Muscle layer of duodenum (tissue), 2 donors: Measurements from ENCODE around the gene VSTM2L.

Experiments
- H3K27ac ChIP-seq: one replicate; pipeline ENCODE4 v1.7.0; 2013; ENCODE audit warnings: mild to moderate bottlenecking, low read length
- H3K27me3 ChIP-seq: one replicate; pipeline ENCODE4 v1.7.0; 2013; ENCODE audit warnings: low read depth, mild to moderate bottlenecking, control low read depth, low read length
- H3K36me3 ChIP-seq, 2 donors: one replicate each; pipeline ENCODE4 v1.7.0; 2013; ENCODE audit warnings: low read length in 2 of 2, control low read depth in 1 of 2, mild to moderate bottlenecking in 1 of 2; ENCODE audit not compliant: insufficient read depth in 2 of 2, control insufficient read depth in 1 of 2
- H3K4me1 ChIP-seq, 2 donors: one replicate each; pipeline ENCODE4 v1.7.0; 2013; ENCODE audit warnings: low read length in 2 of 2, mild to moderate bottlenecking in 2 of 2, control low read depth in 1 of 2, moderate library complexity in 1 of 2; ENCODE audit not compliant: insufficient read depth in 2 of 2, control insufficient read depth in 1 of 2
- H3K4me3 ChIP-seq, 2 donors: one replicate each; pipeline ENCODE4 v1.7.0; 2013; ENCODE audit warnings: low read length in 2 of 2, low read depth in 1 of 2, mild to moderate bottlenecking in 1 of 2
- H3K9me3 ChIP-seq, 2 donors: one replicate each; pipeline ENCODE4 v1.7.0; 2013; ENCODE audit warnings: low read length in 2 of 2, control low read depth in 1 of 2, mild to moderate bottlenecking in 1 of 2; ENCODE audit not compliant: control insufficient read depth in 1 of 2
- donor health status: healthy.

The VSTM2L gene

GRCh38 chr20:37943501-37944455 is 40.9 kb downstream of the VSTM2L start:
- Histone ChIP-seq H3K36me3 (no peaks in the 10 kb centered on the region), H3K4me1 (no peaks in the 10 kb centered on the region), H3K9me3 (peaks cover 0 to 4% of the 10 kb centered on the region in 2 donors), H3K27ac (no peak overlapping the region), H3K4me3 (no peak overlapping the region), H3K27me3 (no peaks in the 10 kb centered on the region)

GRCh38 chr20:37944456-37944981 is 41.6 kb downstream of the VSTM2L start:
- Histone ChIP-seq H3K4me1 (no peaks in the 10 kb centered on the region), H3K4me3 (no peak overlapping the region), H3K27ac (no peak overlapping the region), H3K36me3 (no peaks in the 10 kb centered on the region), H3K27me3 (no peaks in the 10 kb centered on the region), H3K9me3 (peaks cover 0 to 4% of the 10 kb centered on the region in 2 donors)

- H3K27me3 ChIP-seq, result no peaks in the 10 kb centered on the region
- no peak overlapping the region for H3K4me3 ChIP-seq
- H3K4me1 ChIP-seq, result no peaks in the 10 kb centered on the region
- no peak overlapping the region for H3K27ac ChIP-seq
- H3K36me3 ChIP-seq, result no peaks in the 10 kb centered on the region
- H3K9me3 ChIP-seq, result peaks cover 0 to 4% of the 10 kb centered on the region in 2 donors
Measured at GRCh38 chr20:37945091-37945547, 42.2 kb downstream of the VSTM2L start.

GRCh38 chr20:37946946-37947345 is 44.0 kb downstream of the VSTM2L start:
- H3K4me1 ChIP-seq, result no peaks in the 10 kb centered on the region
- no peaks in the 10 kb centered on the region for H3K36me3 ChIP-seq
- no peaks in the 10 kb centered on the region for H3K27me3 ChIP-seq
- peaks cover 0 to 6% of the 10 kb centered on the region in 2 donors for H3K9me3 ChIP-seq
- H3K4me3 ChIP-seq, result no peak overlapping the region
- no peak overlapping the region for H3K27ac ChIP-seq

GRCh38 chr20:37947943-37948342 is 45.0 kb downstream of the VSTM2L start:
- Histone ChIP-seq H3K27ac (no peak overlapping the region), H3K4me1 (no peaks in the 10 kb centered on the region), H3K36me3 (no peaks in the 10 kb centered on the region), H3K9me3 (peaks cover 0 to 6% of the 10 kb centered on the region in 2 donors), H3K27me3 (no peaks in the 10 kb centered on the region), H3K4me3 (no peak overlapping the region)

GRCh38 chr20:37948956-37949355 is 46.0 kb downstream of the VSTM2L start:
- H3K36me3 ChIP-seq, result no peaks in the 10 kb centered on the region
- H3K27ac ChIP-seq, result no peak overlapping the region
- H3K4me3 ChIP-seq, result no peak overlapping the region
- H3K4me1 ChIP-seq, result no peaks in the 10 kb centered on the region
- H3K27me3 ChIP-seq, result no peaks in the 10 kb centered on the region
- peaks cover 0 to 6% of the 10 kb centered on the region in 2 donors for H3K9me3 ChIP-seq

GRCh38 chr20:37954190-37954589 is 51.3 kb downstream of the VSTM2L start:
- Histone ChIP-seq H3K4me3 (no peak overlapping the region), H3K9me3 (peaks cover 0 to 2% of the 10 kb centered on the region in 2 donors)

GRCh38 chr20:37954626-37955025 is 51.7 kb downstream of the VSTM2L start:
- Histone ChIP-seq H3K36me3 (no peaks in the 10 kb centered on the region), H3K27ac (no peak overlapping the region), H3K9me3 (peaks cover 0 to 2% of the 10 kb centered on the region in 2 donors), H3K4me3 (no peak overlapping the region), H3K27me3 (peaks cover 3% of the 10 kb centered on the region), H3K4me1 (no peaks in the 10 kb centered on the region)

More at GRCh38 chr20:37954190-37954589, 51.3 kb downstream of the VSTM2L start:
- Histone ChIP-seq H3K27me3 (peaks cover 3% of the 10 kb centered on the region), H3K27ac (no peak overlapping the region), H3K36me3 (no peaks in the 10 kb centered on the region), H3K4me1 (no peaks in the 10 kb centered on the region)

- Histone ChIP-seq H3K9me3 (peaks cover 0 to 5% of the 10 kb centered on the region in 2 donors), H3K4me3 (no peak overlapping the region), H3K27me3 (peaks cover 3% of the 10 kb centered on the region), H3K4me1 (no peaks in the 10 kb centered on the region), H3K27ac (no peak overlapping the region), H3K36me3 (no peaks in the 10 kb centered on the region)
Measured at GRCh38 chr20:37955511-37955910, 52.6 kb downstream of the VSTM2L start.

GRCh38 chr20:37956107-37956585 is 53.2 kb downstream of the VSTM2L start:
- Histone ChIP-seq H3K4me1 (no peaks in the 10 kb centered on the region), H3K27me3 (peaks cover 3% of the 10 kb centered on the region), H3K9me3 (peaks cover 0 to 5% of the 10 kb centered on the region in 2 donors), H3K36me3 (no peaks in the 10 kb centered on the region), H3K4me3 (no peak overlapping the region), H3K27ac (no peak overlapping the region)

GRCh38 chr20:37958856-37959520 is 56.1 kb downstream of the VSTM2L start:
- Histone ChIP-seq H3K4me1 (no peaks in the 10 kb centered on the region), H3K27ac (no peak overlapping the region), H3K36me3 (no peaks in the 10 kb centered on the region), H3K9me3 (peaks cover 0 to 3% of the 10 kb centered on the region in 2 donors), H3K27me3 (peaks cover 3% of the 10 kb centered on the region), H3K4me3 (no peak overlapping the region)
